Pons (tissue), 1 donor: ENCODE results near the gene REV3L.

Experiments
- DNase-seq: peaks from one replicate; pipeline ENCODE4 v3.0.0-alpha.2; 2016; ENCODE audit warnings: low spot score

The REV3L gene

DNA sequence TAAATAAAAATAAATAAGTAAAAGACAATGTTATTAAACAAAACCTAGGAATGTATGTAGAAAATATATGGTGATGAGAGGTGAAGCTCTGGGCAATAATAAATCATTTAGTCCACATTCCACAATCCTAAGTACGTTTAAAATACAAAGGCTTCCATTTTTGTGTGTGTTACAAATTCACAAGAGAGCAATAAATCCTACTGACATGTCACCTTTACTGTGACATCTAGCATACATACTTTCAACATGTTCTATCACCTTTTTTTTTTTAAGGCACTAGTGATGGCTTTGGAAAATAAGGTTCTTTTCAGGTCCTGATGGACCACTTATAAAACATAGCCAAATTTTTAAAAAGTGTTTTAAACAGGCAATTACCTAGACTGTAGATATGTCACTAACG lies 12.0 kb downstream of the REV3L start:
- no peak for DNase-seq

DNA sequence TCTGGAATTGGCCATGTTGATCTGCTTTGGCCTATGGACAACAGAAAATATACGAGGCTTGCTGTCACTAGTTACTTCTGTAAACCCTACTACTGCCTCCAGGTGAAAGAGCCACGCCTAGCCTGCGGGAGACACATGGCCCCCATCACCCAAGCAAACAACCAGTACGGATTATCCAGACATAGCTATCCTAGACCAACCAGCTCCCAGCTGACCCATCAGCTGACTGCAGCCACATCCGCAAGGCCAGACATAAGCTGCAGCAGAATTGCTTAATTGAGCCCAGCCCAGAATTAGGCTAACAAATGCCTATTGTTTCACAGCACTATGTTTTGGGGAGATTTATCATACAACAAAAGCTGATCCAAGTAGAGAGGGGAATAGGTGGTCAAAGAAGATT lies 13.5 kb downstream of the REV3L start:
- peak; percentile 79 for DNase-seq

GRCh38 chr6:111468329-111469012 lies 14.5 kb downstream of the REV3L start:
- no peak for DNase-seq

GRCh38 chr6:111464184-111464583 lies 18.8 kb downstream of the REV3L start:
- DNase-seq = no peak

DNA sequence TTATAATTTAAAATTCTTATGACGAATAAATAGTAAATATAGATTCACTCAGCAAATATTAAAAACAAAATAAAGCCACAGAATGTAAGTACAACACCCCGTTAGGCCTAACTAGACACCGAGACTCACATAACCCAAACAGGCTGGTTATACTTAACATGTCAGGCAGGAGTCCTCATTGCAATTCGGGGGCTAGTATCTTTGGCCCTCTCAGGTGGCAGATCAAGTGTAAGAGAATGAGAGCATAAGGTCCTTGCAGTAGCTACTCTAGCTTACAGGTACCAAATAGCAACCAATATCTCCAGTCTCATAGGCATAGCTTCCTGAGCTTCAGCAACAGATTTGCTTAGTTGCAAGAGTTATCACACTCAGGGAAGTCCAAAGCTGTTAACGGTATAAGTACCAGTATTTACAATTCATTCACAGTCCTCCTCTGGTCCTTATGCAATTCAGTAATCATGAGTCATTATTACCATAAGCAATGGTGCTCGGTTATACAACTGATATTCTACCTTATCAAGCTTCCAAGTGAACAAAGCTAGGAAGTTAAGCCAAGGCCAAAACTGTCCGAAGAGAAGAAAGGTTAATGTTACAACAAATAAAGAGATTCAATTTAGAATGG lies 20.1 kb downstream of the REV3L start:
- DNase-seq = no peak

- DNase-seq = no peak
Observed at GRCh38 chr6:111461860-111462259, 21.2 kb downstream of the REV3L start.

GRCh38 chr6:111458670-111459232 lies 24.3 kb downstream of the REV3L start:
- DNase-seq = no peak

DNA sequence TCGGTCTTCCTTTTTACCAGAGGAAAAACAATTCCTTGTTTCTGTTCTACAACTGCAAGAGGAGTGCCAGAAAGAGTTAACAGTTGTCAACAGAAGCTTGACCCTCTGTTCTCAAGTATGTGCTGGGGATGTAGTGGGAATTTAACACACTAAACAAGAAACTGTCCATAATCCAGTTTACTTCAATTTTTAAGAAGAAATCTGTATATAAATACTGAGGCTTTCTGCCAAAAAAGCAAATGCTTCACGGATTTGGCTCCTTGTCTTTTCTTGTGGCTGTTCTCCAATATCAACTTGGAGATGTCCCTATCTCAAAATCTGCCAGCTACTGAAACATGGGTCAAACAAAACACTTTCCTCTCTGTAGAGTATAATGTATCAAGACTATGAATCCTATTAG lies 26.8 kb downstream of the REV3L start:
- no peak for DNase-seq

DNA sequence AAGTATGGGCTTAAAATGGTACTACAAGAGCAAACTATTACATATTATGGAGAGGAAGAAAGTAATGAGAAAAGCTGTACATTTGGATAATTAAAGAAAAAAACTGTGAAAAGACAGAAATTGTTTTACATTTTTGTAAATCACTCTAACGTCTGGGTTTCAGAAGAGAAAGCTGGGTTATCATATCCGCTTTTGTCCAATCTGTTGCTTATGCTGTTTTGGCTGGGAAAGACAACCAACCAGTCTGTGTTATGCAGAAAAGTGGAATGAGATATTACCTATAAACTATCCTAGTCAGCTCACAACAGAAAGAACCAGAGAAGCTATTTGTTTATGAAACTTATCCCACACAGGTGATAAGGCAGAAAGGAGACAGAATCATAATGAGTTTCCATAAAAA lies 32.4 kb downstream of the REV3L start:
- no peak for DNase-seq

- DNase-seq = no peak
Observed at GRCh38 chr6:111450087-111450486, 32.9 kb downstream of the REV3L start.

DNA sequence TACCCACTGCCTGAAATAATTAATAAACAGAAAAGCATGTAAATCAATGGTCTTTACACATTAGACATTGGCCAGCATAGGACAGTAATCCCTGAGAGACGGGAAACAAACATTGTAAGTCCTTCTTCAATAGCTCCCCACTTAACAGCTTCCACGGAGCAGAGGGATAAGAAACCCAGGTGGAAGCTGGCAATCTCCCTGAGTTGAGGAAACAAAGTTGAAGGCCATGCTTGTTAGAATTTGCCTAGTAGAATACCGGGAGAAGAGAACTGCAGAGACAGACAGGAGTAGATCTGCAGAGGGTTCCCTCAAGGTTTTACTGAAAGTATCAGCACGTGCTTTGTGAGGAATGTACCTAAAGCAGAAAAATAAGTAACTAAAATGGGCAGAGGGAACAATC lies 33.9 kb downstream of the REV3L start:
- DNase-seq = no peak

GRCh38 chr6:111447051-111447450 lies 36.0 kb downstream of the REV3L start:
- DNase-seq = no peak

DNA sequence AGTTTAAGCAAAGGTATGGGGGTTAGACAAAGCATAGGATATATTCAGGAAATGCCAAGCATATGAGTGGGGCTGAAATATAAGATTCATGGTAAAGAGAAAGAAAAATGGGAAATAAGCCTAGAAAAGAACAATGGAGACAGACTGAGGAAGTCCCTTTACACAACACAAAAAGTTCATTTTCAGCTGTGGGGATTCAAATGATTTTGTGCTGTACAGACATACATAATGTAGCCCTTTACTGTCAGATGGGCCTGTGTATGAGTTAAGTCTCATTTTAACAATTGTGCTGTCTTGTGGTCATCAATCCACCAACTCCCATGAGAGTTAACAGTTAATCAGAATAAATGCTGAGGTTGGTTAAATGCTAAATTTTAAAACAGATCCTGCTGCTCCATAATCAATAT lies 37.2 kb downstream of the REV3L start:
- peak; percentile 74 for DNase-seq

DNA sequence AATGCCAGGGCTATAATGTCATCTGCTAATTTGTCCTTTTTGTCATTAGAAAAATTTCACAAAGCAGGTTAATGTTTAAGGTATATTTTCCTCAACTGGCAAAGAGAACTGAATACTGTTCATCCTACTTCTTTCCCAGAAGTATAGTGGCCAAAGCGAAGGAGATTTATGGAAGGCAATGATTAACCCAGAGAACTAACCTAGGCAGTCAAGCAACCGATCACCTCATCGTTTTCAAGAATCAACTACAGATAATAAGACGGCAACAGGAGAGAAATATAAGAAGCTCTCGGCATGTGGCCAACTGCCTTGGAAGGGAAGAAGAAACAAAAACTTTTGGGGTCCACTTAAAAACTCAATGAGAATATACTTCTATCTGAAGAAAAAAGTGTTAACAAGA lies 38.2 kb downstream of the REV3L start:
- no peak for DNase-seq

DNA sequence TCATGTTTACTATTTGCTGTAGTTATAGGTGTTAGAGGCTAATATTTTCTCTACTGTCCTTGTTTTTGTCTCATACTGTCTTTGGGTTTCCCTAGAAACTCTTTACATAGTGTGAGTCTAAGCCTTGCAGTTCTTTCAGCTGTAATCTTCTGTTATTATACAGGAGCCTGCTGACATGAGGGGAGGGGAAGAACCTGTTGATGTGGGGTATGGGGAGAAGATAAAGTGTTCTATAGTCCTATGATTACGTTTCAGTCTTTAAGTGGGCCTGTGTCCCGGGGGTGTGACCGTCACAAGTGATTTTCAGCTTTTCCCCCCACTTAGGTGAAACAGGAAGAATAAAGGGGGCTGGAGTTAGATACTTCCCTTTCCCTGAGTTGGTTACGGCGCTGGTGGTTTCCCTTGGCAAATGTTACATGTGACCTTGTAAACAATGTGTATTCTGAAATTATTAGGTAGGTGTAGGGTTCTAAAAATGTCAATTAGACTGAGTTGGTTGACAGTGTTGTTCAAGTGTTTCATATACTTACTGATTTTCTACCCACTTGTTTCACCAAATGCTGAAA lies 41.3 kb downstream of the REV3L start:
- peak; percentile 45 for DNase-seq

DNA sequence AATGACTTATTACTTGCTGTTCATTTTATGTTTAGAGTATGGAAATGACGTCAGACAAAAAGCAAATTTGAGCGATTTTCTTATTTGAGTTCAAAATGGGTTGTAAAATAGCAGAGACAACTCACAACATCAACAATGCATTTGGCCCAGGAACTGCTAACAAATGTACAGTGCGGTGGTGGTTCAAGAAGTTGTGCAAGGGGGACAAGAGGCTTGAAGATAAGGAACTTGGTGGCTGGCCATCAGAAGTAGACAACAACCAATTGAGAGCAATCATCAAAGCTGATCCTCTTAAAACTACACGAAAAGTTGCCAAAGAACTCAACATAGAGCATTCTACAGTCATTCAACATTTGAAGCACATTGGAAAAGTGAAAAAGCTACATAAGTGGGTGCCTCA lies 43.8 kb downstream of the REV3L start:
- DNase-seq = no peak

- DNase-seq = no peak
Observed at GRCh38 chr6:111437573-111437972, 45.4 kb downstream of the REV3L start.

- no peak for DNase-seq
Observed at GRCh38 chr6:111432511-111432910, 50.5 kb downstream of the REV3L start.

- no peak for DNase-seq
Observed at GRCh38 chr6:111430605-111431376, 52.2 kb downstream of the REV3L start.

- DNase-seq = no peak
Observed at GRCh38 chr6:111429571-111429970, 53.4 kb downstream of the REV3L start.

DNA sequence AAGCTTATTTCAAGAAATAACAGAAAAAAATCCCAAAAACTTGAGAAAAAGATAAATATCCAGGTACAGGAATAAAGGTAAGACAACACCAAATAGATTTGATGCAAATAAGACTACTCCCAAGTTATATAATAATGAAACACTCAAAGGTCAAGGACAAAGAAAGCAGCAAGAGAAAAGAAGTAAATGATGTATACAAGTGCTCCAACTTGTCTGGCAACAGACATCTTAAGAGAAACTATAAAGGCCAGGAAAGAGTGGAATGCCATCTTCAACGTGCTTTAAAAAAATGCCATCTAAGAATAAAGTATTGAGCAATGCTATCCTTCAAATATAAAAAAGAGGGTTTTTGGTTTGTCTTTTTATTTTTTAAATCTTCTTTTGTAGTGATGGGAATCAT lies 54.2 kb downstream of the REV3L start:
- no peak for DNase-seq

- no peak for DNase-seq
Observed at GRCh38 chr6:111427341-111428116, 55.5 kb downstream of the REV3L start.
